Astrocyte of the hippocampus (primary cell): ENCODE data around the gene CCDC158.
"Not testable (repeated sequence)": the region's sequence is repeated elsewhere in the genome, so short reads cannot be mapped to it uniquely, and the experiment has no call there.

Experiments
- DNase-seq: peaks from one replicate; pipeline ENCODE4 v3.0.0; 2011; ENCODE audit warnings: low read depth, low spot score

The CCDC158 gene

DNA sequence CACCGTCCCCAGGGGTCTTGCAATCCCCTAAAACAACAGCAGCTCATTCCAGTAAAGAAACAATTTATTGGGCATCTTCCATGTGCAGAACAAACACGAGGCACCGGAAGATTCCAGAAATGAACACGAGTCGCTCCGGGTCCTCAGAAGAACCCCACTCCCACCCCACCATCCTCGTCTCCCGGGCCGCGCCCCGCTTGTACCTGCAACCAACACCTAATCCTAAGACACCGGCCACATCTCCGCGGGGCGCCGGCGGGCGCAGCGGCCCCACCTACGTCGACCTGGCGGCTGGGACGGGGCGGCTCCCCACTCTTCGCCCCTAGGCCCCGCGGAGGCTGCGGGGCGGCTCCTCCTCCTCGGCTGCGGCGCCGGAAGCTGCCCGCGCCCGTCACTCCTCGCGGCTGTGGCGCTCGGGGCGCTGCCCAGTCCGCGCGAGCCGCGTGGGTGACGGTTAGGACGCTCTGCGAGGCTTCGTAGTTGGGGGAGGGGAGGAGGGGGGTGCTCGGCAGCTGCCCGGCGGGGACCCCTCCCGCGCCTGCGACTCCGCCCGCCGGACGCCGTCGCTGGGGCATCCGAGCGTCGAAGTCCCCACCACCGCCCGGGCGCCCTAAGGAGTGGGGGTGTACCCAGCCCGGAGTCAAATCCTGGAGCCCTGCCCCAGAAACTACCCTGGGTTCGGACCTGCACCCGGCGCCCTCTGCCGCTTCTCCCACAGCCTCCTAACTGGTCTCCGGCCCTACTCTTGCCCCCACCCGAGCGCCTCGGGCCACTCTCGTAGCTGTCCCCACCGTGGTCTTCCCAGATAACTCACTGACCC is at the start of gene CCDC158:
CCDC158 (minus strand) TSS at position 380 of the 820 bp plus-strand sequence. CDS start 17,934 bp downstream, outside the sequence.
- DNase-seq, result peak; percentile 48

DNA sequence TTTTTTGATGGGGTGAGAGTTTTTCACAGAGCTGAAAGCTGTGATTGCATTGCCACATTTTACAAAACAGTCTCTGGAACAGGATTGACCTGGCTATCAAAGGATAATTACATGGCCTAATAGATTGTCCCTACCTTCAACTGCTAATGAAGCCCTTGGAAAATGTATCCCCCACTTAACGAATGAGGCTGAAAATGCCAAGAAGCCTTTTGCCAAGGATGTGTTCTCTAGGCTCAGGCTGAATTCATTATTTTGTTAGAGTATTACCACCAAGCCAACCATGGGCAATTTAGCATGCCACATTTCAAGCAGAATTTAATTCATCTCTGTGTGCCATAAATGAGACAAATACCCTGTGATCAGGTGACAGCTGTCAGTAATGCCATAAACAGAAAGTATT is 49.6 kb upstream of the CCDC158 start:
- DNase-seq, result peak; percentile 50

DNA sequence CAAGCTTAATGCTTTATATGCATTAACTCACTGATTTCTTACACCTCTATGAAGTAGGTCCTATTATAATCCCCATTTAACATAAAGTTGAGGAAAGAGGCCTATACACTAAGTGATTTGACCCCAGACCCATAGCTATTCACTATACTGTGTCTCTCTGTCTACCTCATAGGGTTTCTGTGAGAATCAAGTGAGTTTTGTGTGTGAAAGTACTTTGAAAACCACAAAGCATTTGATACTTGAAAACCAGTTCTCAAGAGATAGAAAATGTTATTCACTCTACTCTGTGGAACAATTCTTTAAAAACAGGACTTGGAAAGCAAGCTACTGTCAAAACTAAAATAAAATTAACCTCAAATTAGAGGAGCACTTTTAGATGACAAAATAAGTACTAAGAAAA is 49.1 kb upstream of the CCDC158 start:
- peak; percentile 52 for DNase-seq

DNA sequence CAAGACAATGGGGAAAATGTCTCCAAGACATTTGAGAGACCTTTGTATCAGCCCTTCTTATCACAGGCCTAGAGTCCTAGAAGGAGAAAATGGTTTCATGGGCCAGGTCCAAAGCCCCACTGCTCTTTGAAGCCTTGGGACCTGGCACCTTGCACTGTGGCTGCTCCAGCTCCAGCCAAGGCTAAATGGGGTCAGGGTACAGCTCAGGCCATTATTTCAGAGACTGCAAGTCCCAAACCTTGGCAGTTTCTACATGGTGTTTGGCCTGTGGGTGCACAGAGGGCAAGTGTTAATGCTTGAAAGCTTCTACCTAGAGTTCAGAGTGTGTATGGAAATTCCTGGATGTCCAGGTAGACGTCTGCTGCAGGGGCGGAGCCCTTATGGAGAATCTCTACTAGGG is 42.6 kb upstream of the CCDC158 start:
- no peak for DNase-seq

DNA sequence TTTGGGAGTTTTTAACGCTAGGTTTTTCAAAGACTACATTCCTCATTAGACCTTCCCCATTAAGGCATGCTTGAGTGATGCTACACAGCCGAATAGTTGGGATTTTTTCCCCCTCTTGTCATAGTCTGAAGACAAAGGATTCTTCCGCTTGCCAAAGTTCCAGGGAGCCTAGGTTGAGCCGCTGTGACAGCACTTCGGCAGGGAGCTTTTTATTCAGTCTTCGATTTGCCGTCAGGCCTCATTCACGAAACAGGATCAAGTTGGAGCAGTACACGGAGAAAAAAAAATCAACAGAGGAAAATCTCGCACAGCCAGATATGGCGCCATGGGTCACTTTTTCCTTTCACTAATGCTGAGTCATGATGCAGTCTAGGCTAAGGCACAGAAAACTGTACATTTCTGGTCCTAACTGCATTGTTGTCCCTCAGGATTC is 38.4 kb upstream of the CCDC158 start:
- DNase-seq, result peak; percentile 97

DNA sequence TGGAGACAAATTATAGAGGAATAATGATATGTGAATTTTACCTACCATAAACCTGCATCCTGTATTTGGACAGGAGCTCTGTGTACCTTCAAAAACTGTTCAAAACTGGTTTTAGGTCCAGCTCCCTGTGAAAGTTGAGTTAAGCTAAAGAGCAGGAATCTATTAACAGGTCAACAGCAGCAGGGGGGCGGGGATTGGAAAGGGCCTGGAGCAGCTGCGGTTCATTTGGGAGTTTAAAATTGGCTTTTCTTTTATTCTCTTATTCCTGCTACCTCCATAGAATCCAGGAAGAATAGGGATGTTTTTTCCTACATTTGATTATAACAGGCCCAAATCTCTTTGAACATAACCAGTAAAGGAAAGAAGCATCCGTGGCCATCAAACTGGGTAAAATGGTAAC is 37.9 kb upstream of the CCDC158 start:
- DNase-seq, result peak; percentile 81

DNA sequence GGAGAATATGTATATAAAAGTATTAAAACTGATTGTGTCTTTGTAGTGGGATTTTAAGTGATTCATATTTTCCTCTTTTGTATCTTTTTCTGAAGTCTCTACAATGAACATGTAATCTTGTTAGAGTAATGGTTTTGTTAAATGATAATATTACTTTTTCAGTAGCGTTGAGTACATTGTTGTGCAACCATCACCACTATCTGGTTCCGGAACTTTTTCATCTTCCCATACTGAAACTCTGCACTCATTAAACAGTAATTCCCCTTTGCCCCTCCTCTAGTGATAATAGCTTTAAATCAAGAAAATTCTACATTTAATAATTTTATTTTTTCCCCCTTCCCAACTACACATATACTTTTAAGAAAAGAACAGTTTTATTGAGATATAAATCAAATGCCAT is 37.4 kb upstream of the CCDC158 start:
- no peak for DNase-seq

DNA sequence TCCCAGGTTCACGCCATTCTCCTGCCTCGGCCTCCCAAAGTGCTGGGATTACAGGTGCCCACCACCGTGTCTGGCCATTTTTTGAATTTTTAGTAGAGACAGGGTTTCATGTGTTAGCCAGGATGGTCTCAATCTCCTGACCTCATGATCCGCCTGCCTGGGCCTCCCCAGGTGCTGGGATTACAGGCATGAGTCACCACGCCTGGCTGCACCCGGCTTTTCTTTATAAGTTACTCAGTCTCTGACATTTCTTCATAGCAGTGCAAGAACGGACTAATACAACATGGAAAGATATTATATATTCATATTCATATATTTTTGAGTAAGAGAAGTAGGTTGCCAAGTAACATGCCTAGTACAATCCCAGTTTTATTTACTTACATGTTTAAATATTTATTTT is 36.9 kb upstream of the CCDC158 start:
- DNase-seq, result peak; percentile 63

DNA sequence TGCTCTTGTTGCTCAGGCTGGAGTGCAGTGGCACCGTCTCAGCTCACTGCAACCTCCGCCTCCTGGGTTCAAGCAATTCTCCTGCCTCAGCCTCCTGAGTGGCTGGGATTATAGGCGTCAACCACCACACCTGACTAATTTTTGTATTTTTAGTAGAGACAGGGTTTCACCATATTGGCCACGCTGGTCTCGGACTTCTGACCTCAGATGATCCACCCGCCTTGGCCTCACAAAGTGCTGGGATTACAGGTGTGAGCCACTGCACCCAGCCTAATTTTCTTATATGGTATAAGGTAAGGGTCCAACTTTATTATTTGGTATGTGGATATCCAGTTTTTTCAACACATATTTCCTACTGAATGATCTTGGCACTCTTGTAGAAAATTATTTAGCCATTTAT is 33.1 kb upstream of the CCDC158 start:
- DNase-seq, result not testable (repeated sequence)

DNA sequence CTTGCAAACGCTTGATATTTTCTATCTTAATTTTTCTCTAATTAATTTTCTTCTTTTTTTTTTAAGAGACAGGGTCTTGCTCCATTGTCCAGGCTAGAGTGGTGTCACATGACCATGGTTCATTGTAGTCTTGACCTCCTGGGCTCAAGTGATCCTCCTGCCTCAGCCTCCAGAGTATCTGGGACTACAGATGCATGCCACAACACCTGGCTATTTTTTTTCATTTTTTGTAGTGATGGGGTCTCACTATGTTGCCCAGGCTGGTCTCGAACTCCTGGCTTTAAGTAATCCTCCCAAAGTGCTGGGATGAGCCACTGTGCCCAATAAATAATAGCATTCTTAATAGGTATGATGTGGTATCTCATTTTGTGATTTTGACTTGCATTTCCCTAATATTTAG is 32.3 kb upstream of the CCDC158 start:
- DNase-seq, result no peak

DNA sequence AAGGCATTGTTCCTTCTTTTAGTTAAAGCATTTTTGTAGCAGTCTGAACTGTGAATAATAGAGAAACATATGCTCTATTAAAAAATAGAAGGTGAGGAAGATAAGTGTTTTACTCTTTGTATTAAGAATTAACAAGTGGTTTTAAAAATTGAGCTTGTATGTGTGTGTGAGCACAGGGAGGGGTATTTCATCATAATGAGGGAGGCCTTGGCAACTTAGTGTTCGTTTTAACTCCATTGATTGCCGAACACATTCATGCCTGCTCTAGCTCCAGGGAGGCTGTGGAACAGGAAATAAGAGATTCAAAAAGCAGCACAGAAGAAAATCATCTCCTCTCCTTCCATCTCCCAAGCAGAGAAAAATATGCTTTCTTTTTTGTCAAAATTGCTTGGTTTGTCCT is 28.9 kb upstream of the CCDC158 start:
- peak; percentile 63 for DNase-seq

DNA sequence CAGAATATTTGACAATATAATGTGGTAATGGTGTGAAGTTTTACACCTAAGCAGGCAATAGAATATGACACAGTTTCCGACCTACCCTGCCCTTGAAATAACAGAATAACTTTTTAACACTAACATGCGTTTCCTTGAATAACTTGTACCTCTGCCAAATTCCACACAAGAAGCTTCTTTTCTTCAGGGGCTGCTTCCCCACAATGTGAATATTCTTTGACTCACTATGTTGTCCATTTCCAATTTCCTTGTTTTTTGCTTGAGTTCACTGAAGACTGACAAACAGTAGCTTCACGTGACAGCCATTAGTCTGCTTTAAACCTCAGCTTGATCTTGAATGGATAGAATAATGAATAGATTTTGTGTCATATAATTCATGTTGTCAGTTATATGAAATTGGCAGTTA is 28.4 kb upstream of the CCDC158 start:
- peak; percentile 77 for DNase-seq

DNA sequence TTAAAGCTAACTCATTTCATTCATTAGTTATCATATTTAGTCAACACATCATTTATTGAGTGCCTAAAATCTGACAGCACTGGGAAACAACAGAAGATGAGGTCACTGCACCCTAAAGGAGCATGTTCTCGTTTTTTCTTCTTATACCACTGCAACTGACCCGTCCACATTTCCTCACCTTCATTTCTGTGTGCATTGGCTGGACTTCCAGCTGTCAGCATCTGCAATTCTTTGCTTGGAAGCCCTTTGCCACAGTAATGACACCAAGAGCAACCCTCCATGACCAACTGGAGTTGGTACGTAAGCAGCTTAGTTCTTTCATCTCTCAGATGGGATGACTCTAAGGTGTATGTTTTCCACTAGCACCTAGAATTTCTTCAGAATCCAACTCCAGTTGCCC is 27.3 kb upstream of the CCDC158 start:
- DNase-seq, result no peak

DNA sequence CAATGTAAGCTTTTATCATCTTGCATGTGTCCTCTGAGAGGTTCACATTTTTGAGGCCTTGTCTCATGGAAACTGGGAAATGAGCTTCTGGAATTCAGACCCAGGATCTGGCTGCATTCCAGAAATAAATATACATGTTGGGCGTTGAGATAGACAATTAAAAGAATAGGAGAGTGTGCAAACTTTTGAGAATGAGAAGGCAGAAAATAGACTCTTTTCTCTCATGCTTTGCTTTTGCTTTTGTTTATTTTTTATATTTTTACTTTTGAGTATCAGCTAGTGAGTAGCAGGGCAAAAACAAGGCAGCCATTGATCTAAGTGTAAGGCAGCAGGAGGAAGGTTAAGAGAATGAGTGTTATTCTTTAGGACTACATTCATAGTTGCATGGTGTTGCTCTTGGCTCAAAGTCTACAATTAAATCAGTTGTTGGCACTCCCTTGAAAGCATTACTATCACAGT is 26.5 kb upstream of the CCDC158 start:
- DNase-seq, result peak; percentile 83

DNA sequence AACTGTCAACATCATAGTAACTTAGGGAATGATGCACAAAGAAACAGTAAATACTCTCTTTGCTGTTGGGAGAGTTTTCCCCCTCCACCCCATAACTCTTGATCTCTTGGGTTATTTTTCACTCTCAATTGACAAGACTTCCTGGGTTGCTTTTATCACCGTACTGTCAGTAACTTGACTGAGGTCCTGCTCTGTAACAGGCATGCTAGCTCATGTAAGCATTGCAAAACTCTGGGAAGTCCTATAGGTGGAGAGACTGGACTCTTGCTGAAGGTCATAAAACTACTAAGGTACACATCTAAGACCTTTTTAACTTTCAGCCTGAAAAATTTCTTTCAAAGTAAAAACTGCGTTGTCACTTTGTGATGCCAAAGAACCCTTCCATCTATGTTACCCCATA is 25.0 kb upstream of the CCDC158 start:
- DNase-seq, result no peak

DNA sequence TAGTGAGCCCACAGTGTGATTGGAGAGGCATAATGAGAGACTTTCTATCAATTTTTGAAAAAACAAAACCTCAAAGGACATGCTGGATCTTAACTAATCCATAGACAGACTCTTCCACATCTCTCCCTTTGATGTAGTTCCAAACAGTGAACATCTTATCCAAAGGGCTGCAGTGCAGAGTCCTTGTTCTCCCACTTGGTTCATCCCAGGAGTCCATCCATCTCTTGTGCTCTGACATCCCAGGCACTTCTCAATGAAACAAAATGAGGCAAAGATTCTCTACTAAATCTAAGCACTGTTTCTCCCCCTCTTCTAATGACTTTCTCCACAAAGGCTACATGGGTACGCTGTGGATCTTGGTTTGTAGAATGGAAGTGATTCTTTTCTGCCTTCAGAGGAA is 22.4 kb upstream of the CCDC158 start:
- DNase-seq, result no peak

DNA sequence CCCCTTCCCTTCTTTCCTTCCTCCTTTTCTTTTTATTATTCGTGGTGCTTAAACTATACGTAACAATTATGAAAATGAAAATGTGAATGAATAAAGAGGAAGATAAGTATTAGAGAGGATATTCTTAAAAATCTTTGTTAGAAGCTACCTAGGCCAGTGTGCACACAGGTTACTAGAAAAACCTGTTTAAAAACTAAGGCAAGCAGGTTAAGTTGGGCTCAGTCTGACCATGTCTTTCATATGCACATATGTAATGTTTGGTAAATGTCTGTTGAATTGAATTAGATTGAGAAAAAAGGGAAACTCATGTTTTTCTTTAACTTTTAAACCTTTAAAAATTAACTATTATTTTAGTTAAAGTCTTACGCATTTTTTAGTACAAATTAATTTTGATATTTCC is 21.9 kb upstream of the CCDC158 start:
- DNase-seq, result no peak

DNA sequence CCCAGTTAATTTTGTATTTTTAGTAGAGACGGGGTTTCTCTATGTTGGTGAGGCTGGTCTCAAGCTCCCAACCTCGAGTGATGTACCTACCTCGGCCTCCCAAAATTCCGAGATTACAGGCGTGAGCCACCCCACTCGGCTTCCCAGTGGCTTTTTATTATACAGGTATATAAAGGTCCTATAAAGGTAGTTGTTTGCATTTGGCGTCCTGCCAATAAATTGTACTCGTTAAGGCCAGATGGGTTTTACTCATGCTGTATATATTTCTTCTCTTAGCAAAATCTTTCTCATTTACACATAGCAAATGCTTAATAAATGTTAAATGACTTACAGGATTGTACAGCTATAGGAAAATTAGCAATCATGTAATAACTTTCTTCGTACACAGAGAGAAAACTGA is 20.9 kb upstream of the CCDC158 start:
- DNase-seq, result no peak

DNA sequence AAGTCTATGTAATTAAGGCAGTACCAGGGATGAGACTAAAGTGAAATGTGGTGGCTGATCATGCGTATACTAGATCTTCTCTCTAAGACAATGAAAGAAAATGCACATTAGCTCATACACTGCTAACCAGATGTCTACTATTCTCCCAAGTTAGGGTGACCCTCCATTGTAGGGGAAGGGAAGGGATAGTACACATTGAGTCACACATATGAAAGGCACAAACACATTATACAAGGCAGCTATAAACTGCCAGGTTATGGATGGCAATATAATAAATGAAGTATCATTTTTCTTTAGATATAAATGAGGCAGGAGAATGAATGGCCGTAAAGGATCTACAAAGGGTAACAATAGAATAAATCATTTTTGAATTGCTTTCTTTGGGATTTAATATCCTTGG is 18.6 kb upstream of the CCDC158 start:
- no peak for DNase-seq

DNA sequence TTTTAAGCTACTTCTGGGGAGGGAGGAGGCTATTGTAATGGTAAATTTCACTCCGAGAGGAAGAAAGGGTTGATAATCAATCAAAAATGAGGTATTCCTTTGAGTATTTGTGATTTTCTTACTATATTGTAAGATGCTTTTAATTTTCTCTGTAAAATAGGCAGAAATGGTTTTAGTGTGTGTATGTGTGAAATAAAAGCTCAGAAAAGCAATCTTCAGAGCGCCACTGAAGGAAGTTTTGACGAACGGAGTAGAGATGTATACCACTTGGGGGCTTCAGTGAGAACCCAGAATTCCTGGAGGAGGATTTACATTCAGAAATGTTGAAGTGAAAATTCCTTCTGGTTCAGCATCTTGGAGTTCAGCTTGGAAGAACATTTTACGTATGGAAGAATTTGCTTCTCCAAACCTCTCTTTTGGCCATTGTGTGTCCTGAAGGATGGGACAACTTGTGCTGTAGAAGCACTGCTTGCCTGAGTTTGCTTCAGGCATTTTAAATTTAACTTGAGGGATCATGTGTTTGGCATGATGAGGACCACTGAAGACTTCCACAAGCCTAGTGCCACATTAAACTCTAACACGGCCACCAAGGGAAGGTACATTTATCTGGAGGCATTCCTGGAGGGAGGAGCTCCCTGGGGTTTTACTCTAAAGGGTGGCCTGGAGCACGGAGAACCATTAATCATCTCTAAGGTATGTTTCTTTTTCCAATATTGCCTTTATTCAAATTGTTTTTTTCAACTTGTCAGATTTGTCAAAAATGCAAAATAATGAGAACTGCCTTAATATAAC is 14.8 kb upstream of the CCDC158 start:
- peak; percentile 70 for DNase-seq

DNA sequence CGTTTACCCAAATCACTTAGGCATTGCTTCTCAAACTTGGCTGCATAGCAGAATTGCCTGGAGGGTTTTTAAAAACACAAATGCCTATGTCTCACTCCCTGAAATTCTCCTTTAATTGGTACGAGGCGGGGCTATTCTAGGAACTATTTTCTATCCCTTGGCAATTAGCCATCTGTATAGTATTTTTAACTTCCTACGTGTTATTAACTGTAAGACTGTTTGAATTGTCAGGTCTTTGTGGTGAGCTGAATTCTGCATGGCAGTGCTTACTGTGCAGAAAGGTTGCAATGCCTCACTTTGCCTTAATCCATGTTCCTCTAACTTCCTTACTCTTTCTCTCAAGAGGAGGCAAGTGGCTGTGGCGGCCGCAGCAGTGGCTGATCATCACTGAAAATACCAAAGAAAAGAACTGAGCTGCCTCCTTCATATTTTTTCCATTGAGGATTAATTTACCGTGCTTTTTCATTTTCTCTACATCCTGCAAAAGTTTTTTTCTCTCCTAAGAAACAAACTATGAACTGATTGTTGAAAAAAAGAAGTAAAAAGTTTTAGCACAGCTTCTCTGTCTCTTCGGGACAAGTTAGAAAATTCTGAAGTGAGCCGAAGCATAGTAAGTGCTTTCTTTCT is 14.1 kb upstream of the CCDC158 start, which contains the start of gene SHROOM3:
SHROOM3 (plus strand) TSS at position 329 of the 627 bp plus-strand sequence. CDS start 824 bp downstream, outside the sequence.
- DNase-seq, result peak; percentile 75
